Sigmoid colon (tissue), 4 donors: Measurements from ENCODE around the gene TAF11L11.
"Not testable (repeated sequence)": the region's sequence is repeated elsewhere in the genome, so short reads cannot be mapped to it uniquely, and the experiment has no call there.

Experiments
- EP300 ChIP-seq, 4 donors: sonication (generic); formaldehyde crosslinking; IDR thresholded peaks; one replicate each; pipeline ENCODE4 v1.6.1; 2017; ENCODE audit warnings: antibody characterized with exemption in 4 of 4
- POLR2A ChIP-seq, 2 donors: fragments of 450-650 bp; IDR thresholded peaks; one replicate each; pipeline ENCODE4 v1.6.1; 2016; ENCODE audit warnings: antibody characterized with exemption in 2 of 2, mild to moderate bottlenecking in 2 of 2, moderate library complexity in 2 of 2
- POLR2AphosphoS5 ChIP-seq, 4 donors: sonication (generic); formaldehyde crosslinking; IDR thresholded peaks; one replicate each; pipeline ENCODE4 v1.6.1; 2017; ENCODE audit warnings: antibody characterized with exemption in 4 of 4
- TF ChIP-seq, protein P1 (sequence below), 4 experiments: fragments of 450-650 bp in 3 of 4; fragments of 200-600 bp in 1 of 4; IDR thresholded peaks; one replicate each; pipeline ENCODE4 v1.5.1; 2016 to 2019; ENCODE audit warnings: antibody characterized with exemption in 4 of 4, mild to moderate bottlenecking in 3 of 4, moderate library complexity in 2 of 4

DNA sequence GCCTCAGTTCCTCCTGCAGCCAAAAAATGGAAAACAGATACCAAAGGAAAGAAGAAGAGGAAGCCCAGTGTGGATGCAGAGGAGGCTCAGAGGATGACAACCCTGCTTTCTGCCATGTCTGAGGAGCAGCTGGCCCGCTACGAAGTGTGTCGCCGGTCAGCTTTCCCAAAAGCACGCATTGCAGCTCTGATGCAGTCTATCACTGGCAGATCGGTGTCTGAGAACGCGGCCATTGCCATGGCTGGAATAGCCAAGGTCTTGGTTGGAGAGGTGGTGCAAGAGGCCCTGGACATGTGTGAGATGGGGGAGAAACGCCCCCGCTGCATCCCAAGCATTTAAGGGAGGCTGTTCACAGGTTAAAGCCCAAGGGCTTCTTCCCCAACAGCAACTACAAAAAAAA lies 45.2 kb downstream of the TAF11L11 start:
- TF ChIP-seq, protein P1, sequence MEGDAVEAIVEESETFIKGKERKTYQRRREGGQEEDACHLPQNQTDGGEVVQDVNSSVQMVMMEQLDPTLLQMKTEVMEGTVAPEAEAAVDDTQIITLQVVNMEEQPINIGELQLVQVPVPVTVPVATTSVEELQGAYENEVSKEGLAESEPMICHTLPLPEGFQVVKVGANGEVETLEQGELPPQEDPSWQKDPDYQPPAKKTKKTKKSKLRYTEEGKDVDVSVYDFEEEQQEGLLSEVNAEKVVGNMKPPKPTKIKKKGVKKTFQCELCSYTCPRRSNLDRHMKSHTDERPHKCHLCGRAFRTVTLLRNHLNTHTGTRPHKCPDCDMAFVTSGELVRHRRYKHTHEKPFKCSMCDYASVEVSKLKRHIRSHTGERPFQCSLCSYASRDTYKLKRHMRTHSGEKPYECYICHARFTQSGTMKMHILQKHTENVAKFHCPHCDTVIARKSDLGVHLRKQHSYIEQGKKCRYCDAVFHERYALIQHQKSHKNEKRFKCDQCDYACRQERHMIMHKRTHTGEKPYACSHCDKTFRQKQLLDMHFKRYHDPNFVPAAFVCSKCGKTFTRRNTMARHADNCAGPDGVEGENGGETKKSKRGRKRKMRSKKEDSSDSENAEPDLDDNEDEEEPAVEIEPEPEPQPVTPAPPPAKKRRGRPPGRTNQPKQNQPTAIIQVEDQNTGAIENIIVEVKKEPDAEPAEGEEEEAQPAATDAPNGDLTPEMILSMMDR (IDR thresholded peaks at IDR 0.05): not testable (repeated sequence)
- not testable (repeated sequence) for TF ChIP-seq POLR2AphosphoS5, POLR2A, EP300 (IDR thresholded peaks at IDR 0.05)
